Keratinocyte (primary cell): ENCODE data around the gene QRICH2. TPM values are rescaled to one million over a fixed set of nuclear protein-coding genes. Genes with fewer than 3 reads are reported as not detected.

Experiments used
- DNase-seq: peaks from one replicate; pipeline ENCODE4 v3.0.0-alpha.2; 2011; ENCODE audit warnings: low read depth, missing footprints, low spot score
- FAIRE-seq: peaks from 2 replicates; lab custom pipeline; 2011; peaks lifted over from hg19 to GRCh38; lab: Jason Lieb, UNC
- H2AFZ ChIP-seq: 2 replicates; pipeline ENCODE4 v1.6.0; 2012; ENCODE audit warnings: low read length, control low read depth, inconsistent platforms; ENCODE audit not compliant: control insufficient read depth
- H3K27ac ChIP-seq: 2 replicates; pipeline ENCODE4 v1.5.1; 2011; ENCODE audit warnings: low read length; ENCODE audit not compliant: control insufficient read depth, insufficient read depth
- H3K27me3 ChIP-seq: 3 replicates; pipeline ENCODE4 v1.6.0; 2011; ENCODE audit warnings: low read length; ENCODE audit not compliant: control insufficient read depth, insufficient read depth; ENCODE audit errors: extremely low read depth
- H3K36me3 ChIP-seq, 2 experiments: 2 replicates in 1 of 2; 3 replicates in 1 of 2; pipeline ENCODE4 v1.5.1; 2011; ENCODE audit warnings: low read length in 2 of 2, mild to moderate bottlenecking in 1 of 2; ENCODE audit not compliant: control insufficient read depth in 2 of 2, insufficient read depth in 2 of 2; ENCODE audit errors: extremely low read depth in 1 of 2
- H3K4me1 ChIP-seq: 3 replicates; pipeline ENCODE4 v1.5.1; 2011; ENCODE audit warnings: low read length; ENCODE audit not compliant: control insufficient read depth, insufficient read depth; ENCODE audit errors: extremely low read depth
- H3K4me2 ChIP-seq: 3 replicates; pipeline ENCODE4 v1.6.0; 2011; ENCODE audit warnings: low read depth, low read length; ENCODE audit not compliant: control insufficient read depth, insufficient read depth; ENCODE audit errors: extremely low read depth
- H3K4me3 ChIP-seq, 3 experiments: fragments of 200-600 bp in 1 of 3; sonication (generic) in 1 of 3; 2 replicates in 2 of 3; 3 replicates in 1 of 3; pipeline ENCODE4 v1.5.1; 2011 to 2016; ENCODE audit warnings: low read length in 3 of 3, mild to moderate bottlenecking in 3 of 3, control low read depth in 2 of 3, inconsistent platforms in 1 of 3, low read depth in 1 of 3, mixed read lengths in 1 of 3, mixed run types in 1 of 3, moderate library complexity in 1 of 3; ENCODE audit not compliant: control insufficient read depth in 2 of 3, insufficient read depth in 2 of 3; ENCODE audit errors: extremely low read depth in 1 of 3
- H3K79me2 ChIP-seq: 2 replicates; pipeline ENCODE4 v1.6.0; 2012; ENCODE audit warnings: low read length; ENCODE audit not compliant: control insufficient read depth, insufficient read depth
- H3K9ac ChIP-seq: 3 replicates; pipeline ENCODE4 v1.6.0; 2011; ENCODE audit warnings: low read length; ENCODE audit not compliant: control insufficient read depth, insufficient read depth; ENCODE audit errors: extremely low read depth
- H3K9me1 ChIP-seq: 3 replicates; pipeline ENCODE4 v1.6.0; 2011; ENCODE audit warnings: low read length; ENCODE audit not compliant: control insufficient read depth, insufficient read depth; ENCODE audit errors: extremely low read depth
- H3K9me3 ChIP-seq: 2 replicates; pipeline ENCODE4 v1.5.1; 2012; ENCODE audit warnings: low read depth, low read length; ENCODE audit not compliant: control insufficient read depth
- H4K20me1 ChIP-seq: 3 replicates; pipeline ENCODE4 v1.6.0; 2011; ENCODE audit warnings: low read length; ENCODE audit not compliant: control insufficient read depth, insufficient read depth; ENCODE audit errors: extremely low read depth
- CTCF ChIP-seq, 3 experiments: IDR thresholded peaks in 1 of 3; conservative IDR thresholded peaks in 1 of 3; optimal IDR thresholded peaks in 1 of 3; 2 replicates in 2 of 3; 3 replicates in 1 of 3; pipeline versions ENCODE3 to v1.5.1; 2011; ENCODE audit warnings: low read length in 3 of 3, mild to moderate bottlenecking in 3 of 3, moderate library complexity in 2 of 3, control low read depth in 1 of 3, inconsistent platforms in 1 of 3; ENCODE audit not compliant: insufficient read depth in 2 of 3; ENCODE audit errors: extremely low read depth in 1 of 3
- EZH2 ChIP-seq: IDR thresholded peaks from one replicate; pipeline ENCODE4 v1.6.1; 2012; ENCODE audit warnings: inconsistent platforms, mild to moderate bottlenecking, low read length, moderate library complexity
- dilution Hi-C: fragments of 300-500 bp; cut with MboI; formaldehyde crosslinking; loops from one replicate; pipeline ENCODE4 v1.7.0; 2020; ENCODE audit warnings: low sequenced_read_pairs; ENCODE audit not compliant: extremely low pct_ligation_motif_present
- polyA plus RNA-seq, 5 experiments: library from polyadenylated mRNA; depleted of rRNA in 3 of 5; stranded (reverse) in 3 of 5; stranded (forward) in 1 of 5; unstranded in 1 of 5; fragments of >200 nt; gene quantifications; 1 replicate in 1 of 5; 2 replicates in 3 of 5; 3 replicates in 1 of 5; pipeline versions ENCODE4 v1.2.1 to v1.2.3, GENCODE V29; 2011 to 2012; ENCODE audit warnings: missing spikeins in 2 of 5, low read depth in 1 of 5, low replicate concordance in 1 of 5

Gene QRICH2
- polyA plus RNA-seq, 1 donor (not counting 4 experiments of a cell fraction or from before 2014, with no cell fraction given), result 1.6 TPM

GRCh38 chr17:76327696-76328095 lies 19.6 kb upstream of the QRICH2 start:
- DNase-seq, result no peak
- no peak for FAIRE-seq
- no peaks in the 10 kb centered on the region for H3K27me3 ChIP-seq
- H3K4me3 ChIP-seq, result no peak overlapping the region
- no peak overlapping the region for H3K4me2 ChIP-seq
- H3K4me1 ChIP-seq, result no peaks in the 10 kb centered on the region
- H4K20me1 ChIP-seq, result no peaks in the 10 kb centered on the region
- H3K9ac ChIP-seq, result no peak overlapping the region
- peaks cover 4 to 11% of the 10 kb centered on the region in 2 experiments for H3K36me3 ChIP-seq
- no peak for TF ChIP-seq EZH2
- no peak for TF ChIP-seq CTCF (optimal IDR thresholded peaks at IDR 0.05 in 1 of 3, IDR thresholded peaks at IDR 0.05 in 1 of 3, conservative IDR thresholded peaks at IDR 0.05 in 1 of 3; ENCODE audit: extremely low read depth in 1 of 3, insufficient read depth in 2 of 3, low read length in 3 of 3)
- no peak overlapping the region for H2AFZ ChIP-seq
- no peak overlapping the region for H3K27ac ChIP-seq
- H3K79me2 ChIP-seq, result no peaks in the 10 kb centered on the region
- dilution Hi-C loops, result no loop called here
- H3K9me3 ChIP-seq, result no peaks in the 10 kb centered on the region
- no peaks in the 10 kb centered on the region for H3K9me1 ChIP-seq

GRCh38 chr17:76326306-76326705 lies 18.2 kb upstream of the QRICH2 start:
- H3K4me2 ChIP-seq, result no peak overlapping the region
- no peaks in the 10 kb centered on the region for H3K4me1 ChIP-seq
- H3K36me3 ChIP-seq, result peaks cover 4 to 6% of the 10 kb centered on the region in 2 experiments
- no peaks in the 10 kb centered on the region for H3K9me3 ChIP-seq
- no peaks in the 10 kb centered on the region for H3K27me3 ChIP-seq
- no peaks in the 10 kb centered on the region for H3K79me2 ChIP-seq
- FAIRE-seq (no peak), DNase-seq (no peak)
- TF ChIP-seq EZH2 (no peak), CTCF (optimal IDR thresholded peaks at IDR 0.05 in 1 of 3, IDR thresholded peaks at IDR 0.05 in 1 of 3, conservative IDR thresholded peaks at IDR 0.05 in 1 of 3; ENCODE audit: extremely low read depth in 1 of 3, insufficient read depth in 2 of 3, low read length in 3 of 3) (no peak)
- no peak overlapping the region for H3K4me3 ChIP-seq
- H3K9ac ChIP-seq, result no peak overlapping the region
- H2AFZ ChIP-seq, result no peak overlapping the region
- no peak overlapping the region for H3K27ac ChIP-seq
- dilution Hi-C loops, result no loop called here
- no peaks in the 10 kb centered on the region for H4K20me1 ChIP-seq
- H3K9me1 ChIP-seq, result no peaks in the 10 kb centered on the region
